Measurements from ENCODE around the gene RPS25.
"Not testable (repeated sequence)": the region's sequence is repeated elsewhere in the genome, so short reads cannot be mapped to it uniquely, and the experiment has no call there.

RPS25 gene

DNA sequence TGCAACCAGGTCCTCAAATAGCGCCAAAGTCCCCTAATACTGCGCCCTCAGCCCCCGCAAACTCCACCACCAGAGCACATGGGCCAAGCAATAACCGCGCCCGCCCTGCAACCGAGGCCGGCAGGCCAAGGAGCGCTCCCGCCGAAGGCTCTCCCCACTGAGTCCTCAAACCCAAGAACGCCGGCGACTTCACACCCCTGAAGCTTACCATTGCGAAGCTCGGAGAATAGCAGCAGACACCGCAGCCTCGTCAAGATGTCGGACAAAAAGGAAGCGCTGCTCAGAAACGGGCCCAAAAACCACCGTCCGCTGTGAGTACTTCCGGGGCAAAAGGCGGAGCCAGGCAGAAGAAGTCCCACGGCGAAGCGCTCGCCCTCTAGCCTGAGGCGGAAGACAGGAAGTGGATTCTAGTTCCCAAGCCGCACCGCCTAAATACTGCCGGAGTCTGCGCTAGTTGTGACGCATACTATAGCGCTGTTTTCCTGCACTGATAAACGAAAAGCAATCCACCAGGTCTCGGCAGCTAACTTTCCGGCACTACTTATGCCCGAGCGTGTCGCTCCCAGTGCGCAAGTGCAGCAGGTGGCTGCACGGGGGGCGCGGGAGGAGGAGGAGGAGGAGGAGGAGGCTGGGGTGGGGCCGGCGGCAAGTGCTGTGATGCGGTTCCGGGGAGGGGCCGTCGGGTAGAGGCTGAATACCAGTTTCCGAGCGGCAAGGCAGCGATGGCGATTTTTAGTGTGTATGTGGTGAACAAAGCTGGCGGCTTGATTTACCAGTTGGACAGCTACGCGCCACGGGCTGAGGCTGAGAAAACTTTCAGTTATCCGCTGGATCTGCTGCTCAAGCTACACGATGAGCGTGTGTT is at the start of gene RPS25, which contains the start of gene TRAPPC4:
TSS of gene RPS25 (minus strand) at position 270 of the 865 bp plus-strand sequence. CDS start at position 211, 59 bp downstream.
TSS of gene TRAPPC4 (plus strand) at position 693 of the 865 bp plus-strand sequence. CDS start at position 723, 30 bp downstream.
- DNase-seq = peak; percentile 92

DNA sequence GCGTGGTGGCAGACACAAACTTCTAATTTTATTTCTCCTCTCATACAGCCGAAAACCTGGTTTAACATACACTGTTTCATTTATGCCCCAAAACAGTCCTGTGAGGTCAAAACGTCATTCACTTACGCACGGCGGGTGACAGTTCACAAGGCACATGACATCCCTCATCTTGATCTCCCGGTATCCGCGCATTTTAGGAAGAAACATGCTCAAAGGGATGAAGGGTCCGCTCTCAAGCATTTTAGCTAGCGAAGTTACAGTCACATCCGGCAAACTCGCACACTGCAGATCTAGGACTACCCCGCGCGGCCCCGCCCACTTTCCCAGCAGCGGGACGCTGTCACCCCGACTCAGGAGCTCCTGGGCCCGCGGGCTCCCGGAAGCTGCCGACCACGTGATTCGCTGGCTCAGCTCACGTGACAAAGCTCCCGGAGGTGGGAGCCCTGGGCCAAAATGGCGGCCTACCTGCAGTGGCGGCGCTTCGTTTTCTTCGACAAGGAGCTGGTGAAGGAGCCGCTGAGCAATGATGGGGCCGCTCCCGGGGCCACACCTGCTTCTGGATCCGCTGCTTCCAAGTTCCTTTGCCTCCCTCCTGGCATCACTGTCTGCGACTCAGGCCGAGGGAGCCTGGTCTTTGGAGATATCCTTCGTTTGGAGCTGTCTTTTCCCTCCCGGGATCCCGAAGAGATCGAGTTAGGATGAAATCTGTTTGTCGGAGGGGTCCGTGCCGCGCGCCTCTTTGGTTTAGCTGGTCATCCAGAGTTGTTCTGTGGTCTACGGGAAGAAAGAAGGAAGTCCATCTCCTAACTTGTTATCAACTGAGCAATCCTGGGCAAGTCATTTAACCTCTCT is 49.5 kb upstream of the RPS25 start, which contains the start of gene VPS11:
TSS of gene VPS11 (plus strand) at position 448 of the 852 bp plus-strand sequence. CDS start at position 454, 6 bp downstream.
- DNase-seq = peak; percentile 87

DNA sequence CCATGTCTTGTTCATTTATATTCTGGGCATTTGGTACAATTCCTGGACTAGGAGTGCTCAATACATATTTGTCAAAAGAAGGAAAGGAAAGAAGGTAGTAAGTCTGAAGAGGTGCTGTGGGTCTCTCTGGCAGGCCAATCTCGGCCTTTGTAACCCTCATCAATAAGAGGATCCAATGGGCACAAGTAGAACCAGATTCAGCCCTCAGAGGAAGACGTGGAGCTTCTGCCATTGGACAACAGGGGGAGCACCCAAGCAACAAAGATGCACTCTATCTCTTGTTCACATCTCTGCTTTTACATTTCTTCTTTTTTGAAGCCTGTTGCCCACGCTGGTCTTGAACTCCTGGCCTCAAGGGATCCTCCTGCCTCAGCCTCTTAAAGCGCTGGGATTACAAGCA is 47.2 kb upstream of the RPS25 start:
- DNase-seq = peak; percentile 14

DNA sequence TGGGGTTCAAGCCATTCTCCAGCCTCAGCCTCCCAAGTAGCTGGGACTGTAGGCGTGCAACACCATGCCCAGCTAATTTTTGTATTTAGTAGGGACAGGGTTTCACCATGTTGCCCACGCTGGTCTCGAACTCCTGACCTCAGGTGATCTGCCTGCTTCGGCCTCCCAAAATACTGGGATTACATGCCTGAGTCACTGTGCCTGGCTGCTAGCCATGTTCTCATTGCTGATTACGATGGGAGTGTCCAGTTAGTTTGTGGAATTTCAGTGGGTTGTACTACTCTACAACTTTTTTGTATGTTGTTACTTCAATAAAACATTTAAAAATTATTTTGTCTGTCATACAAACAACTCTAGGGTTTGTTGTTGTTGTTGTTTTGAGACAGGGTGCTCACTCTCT is 44.6 kb upstream of the RPS25 start:
- DNase-seq = no peak

DNA sequence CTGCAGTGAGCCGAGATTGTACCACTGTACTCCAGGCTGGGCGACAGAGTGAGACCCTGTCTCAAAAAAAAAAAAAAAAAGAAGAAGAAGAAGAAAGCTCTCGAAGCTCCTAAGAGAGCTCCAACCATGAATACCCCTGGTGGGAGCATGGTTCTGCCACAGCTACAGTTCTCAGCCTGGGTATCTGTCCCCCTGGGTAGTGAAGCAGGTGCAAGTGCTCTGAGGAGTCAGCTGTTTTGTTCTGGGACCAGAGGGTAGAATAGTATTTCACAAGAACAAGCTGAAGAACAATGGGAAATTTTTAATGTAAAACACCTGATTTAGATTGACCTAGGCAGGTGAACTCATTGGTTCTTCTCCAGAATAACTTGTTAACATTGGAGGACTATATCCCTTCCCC is 43.1 kb upstream of the RPS25 start:
- no peak for DNase-seq

DNA sequence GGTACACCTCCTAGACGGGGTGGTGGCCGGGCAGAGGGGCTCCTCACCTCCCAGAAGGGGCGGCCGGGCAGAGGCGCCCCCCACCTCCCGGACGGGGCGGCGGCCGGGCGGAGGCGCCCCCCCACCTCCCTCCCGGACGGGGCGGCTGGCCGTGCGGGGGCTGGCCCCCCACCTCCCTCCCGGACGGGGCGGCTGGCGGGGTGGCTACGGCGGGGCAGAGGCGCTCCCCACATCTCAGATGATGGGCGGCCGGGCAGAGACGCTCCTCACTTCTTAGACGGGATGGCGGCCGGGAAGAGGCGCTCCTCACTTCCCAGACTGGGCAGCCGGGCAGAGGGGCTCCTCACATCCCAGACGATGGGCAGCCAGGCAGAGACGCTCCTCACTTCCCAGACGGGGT is 41.0 kb upstream of the RPS25 start:
- not testable (repeated sequence) for DNase-seq

DNA sequence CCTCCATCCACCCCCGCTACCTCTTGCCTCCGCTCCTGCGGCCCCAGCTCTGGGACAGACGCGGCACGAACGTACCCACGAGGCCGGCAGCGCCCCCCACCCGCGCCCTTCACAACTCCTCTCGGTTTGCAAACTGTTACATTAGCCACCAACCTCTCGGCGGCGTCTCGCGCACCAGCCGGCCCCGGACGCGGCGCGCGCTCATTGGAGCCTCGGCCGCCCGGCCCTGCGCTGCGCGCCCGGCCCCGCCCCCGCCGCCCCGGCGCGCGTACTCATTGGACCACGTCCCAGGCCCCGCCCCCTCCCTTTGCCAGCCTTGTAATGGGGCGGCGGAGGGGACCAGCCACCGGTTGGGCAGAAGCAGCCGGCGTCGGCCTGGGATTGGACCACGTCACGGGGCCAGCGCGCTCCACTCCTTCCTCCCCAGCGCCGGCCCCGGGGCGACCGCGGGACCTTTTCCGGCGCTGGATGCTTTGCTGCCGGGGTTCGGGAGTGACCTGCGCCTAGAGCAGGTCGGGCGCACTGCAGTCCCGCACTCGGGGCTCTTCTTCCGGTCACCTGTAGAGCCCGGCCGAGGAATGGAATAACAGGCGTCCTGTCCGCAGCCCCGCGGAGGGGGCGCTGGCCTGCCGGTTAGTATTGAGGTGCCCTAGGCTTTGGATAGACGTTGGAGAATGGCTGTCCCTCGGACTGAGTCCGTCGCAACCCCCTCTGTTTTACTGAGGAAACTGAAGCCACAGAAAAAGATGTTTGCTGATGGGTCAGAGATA is 39.0 kb upstream of the RPS25 start, which contains the start of gene HYOU1:
TSS of gene HYOU1 (minus strand) at position 206 of the 770 bp plus-strand sequence. CDS start 1,045 bp downstream, outside the sequence.
- peak; percentile 89 for DNase-seq

DNA sequence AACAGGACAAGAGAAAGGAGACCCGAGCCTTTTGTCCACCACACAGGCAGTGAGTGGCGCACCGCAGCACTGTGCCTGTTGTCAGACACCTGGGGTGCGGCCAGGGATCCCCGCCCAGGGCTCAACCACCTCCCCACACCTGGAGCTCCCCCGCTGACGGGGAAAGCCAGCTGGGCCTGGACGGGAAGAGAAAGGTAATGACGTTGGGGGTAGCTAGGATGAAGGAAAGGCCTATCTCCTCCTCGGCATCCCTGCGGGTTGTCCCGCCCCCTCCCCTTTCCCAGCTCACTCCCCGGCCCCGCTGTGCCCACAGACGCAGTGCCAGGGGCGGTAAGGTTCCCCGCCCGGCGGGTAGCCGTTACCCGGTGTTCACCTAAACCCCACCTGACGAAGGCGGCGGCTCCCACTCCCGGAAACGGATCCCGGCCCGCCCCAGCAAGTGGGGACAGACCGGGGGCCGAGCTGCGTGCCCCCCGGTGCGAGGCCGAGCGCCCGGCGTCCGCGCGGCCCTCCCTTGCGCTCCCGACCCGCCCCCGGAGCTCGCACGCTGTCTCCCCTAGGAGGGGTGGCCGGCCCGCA is 38.4 kb upstream of the RPS25 start:
- DNase-seq = no peak

DNA sequence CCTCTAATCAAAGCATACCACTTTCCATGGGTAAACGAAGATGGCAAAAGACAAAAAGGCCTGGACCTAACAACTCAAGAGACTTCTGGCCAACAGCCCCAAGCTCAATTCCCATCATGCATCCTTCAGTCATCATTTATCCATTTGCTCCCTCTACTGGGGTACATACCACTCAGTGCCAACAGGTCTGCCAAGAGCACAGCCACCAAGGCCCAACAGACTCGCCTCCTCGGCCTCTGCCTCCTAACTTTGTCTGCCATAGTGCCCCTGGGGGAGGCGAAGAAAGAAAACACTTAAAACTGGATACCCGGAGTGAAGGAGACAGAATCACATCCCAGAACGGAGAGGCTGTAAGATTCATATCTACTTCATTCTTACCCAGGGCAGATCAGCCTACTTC is 37.8 kb upstream of the RPS25 start:
- DNase-seq = no peak

DNA sequence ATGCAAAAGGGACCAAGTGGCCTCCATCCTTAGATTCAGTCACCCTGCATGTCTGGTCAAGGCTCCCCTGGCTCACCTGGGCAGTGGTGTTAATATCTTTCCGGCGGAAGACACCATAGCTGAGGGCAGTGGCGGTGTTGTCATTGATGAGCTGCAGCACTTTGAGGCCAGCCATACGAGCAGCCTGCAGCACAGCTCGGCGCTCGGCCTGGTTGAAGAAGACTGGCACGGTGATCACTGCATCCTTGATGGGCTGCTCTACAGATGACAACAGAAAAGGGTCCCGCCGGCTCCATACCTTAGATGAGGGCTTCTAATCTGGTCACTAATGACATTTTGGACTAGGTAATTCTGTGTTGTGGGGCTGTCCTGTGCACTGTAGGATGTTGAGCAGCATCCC is 36.3 kb upstream of the RPS25 start:
- DNase-seq = no peak

DNA sequence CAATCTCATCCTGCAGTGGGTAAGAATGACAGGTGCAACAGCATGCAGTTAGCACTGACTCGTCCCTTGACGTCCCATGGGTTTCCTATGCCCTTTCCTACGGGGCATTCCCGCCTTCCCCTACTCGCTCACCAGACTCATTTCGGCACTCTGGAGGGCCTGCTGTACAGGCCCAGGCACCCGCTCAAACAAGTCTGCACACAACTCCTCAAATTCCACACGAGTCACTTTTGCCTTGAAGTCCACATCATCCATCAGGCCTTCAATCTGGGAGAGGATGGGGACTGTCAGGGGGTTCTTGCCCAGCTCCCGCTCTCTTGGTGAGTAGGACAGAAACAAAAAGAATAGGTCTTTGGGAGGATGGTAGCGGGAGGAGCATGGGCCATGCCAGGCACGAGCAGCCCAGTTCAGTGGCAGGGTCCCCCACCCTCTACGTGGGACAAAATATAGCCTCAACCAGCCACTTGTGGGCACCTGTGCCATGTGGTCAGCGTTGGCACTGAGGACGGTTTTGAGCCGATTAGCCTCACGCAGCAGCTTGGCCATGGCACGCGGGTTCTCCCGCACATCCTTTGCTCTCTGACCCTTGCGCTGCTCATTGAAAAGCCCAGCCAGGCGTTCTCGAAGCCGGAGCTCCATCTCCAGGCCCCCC is 34.1 kb upstream of the RPS25 start:
- no peak for DNase-seq

DNA sequence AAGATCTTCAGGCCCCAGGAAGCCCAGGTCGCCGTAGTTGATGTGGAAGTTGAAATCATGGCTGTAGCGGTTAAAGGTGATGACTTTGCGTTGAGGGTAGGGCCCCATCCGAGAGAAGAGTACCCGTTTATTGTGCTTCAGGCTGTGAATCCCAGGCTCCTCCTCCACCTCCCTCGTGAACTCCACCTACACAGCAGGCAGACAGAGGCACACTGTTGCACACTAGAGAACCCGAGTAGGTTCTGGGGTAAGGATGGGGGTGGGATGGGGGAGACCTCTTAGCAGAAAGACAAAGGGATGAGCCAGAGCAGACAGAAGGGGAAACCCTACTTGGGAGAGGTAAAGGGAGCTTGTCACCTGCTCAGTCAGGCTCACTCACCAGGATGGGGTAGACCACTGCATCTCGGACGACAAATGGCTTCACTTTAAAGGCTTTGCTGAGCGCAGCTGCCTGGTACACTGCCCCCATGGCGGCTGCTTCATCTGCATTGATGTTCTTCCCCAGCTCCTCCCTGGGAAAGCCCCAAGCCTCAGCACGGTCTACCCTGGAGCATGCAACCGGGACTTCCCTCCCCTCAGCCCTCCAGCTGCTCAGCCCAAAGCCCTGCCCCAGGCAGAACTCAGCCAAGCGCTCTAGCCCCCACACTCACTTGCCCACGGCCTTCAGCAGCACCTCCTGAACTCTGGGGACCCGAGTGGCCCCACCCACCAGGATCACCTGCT is 33.5 kb upstream of the RPS25 start:
- no peak for DNase-seq

DNA sequence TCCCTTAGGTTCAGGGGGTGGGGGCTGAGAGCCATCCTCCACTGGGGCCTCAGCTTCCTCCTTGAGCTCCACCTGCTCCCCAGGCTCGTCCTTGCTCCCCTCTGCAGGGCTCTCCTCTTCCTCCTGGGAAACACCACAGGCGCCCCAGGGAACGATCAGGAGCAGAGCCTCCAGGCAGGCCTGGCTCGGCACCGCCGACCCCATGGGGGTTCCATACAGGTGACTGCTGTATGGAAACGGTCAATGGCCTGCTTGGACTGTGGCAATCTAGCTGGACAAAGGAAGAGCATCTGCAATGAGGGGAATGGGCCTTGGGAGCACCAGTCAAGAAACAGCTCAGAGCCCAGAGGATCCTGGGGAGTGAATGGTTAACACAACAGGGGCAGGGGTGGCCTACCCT is 30.9 kb upstream of the RPS25 start:
- no peak for DNase-seq

DNA sequence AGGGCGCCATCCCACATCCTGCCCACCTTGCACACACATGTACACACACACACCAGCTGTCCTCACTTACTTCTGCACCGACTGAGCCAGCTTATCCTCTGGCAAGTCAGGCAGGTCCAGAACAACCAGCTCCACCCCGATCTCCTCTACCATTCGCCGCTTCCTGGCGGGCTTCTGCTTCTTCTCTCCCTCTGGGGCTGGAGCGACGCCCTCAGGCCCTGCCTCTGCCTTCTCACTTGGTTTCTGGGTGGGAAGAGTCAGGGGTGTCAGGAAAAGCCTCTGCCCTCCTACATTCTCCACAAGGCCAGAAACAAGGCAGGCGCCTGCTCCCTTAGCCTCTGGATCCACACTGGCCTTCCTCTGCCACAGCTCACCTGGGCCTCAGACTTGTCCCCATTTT is 30.5 kb upstream of the RPS25 start:
- no peak for DNase-seq

DNA sequence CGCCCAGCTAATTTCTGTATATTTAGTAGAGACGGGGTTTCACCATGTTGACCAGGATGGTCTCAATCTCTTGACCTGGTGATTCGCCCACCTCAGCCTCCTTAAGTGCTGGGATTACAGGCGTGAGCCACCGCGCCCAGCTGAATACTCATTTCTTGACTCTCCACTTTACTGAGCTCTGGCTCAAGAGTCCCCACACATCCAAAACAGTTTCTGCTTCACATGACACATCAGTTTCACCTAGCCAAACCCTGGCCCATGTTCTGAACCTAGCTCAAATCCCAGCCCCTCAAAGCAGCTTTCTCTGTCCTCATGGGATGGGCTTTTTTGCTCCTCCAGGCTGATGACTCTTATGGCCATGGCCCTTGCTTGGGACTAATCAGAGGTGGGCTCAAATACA is 29.1 kb upstream of the RPS25 start:
- DNase-seq = no peak

DNA sequence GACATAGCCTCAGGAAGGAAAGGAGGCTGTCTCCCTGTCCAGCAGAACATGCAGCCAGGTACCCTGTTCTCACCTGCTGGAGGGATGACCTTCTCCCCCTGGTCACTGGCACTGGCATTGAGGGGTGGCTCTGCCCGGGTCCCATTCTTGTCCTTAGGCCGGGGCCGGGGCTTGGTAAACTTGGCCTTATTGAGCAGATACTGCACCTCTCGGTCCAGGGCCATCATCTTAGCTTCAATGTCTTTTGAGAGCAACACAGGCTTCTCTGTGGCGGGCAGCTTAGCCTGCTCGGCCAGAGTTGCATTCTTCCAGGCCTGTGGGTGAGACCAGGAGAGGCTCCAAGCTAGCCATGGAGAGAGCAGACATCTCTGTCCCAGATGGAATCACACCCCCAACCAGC is 28.3 kb upstream of the RPS25 start:
- DNase-seq = no peak

DNA sequence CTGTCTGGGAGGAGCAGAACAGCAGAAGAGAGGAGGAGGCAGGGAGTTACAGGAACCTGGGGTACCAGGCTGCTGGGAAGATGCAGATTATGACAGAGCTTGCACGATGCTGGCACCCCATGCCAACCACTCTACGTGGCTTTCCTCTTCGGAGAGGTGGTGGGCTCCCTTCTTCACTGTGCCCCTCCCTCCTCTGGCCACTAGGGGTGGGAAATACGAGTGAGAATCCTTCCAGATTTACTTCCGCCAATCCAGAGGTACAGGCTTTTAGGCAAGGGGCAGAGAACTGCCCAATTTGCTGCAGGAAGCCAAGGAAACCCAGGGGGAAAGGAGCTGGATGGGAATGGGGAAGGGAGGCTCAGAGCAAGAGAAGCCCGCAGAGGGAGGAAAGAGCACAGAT is 26.6 kb upstream of the RPS25 start:
- no peak for DNase-seq

DNA sequence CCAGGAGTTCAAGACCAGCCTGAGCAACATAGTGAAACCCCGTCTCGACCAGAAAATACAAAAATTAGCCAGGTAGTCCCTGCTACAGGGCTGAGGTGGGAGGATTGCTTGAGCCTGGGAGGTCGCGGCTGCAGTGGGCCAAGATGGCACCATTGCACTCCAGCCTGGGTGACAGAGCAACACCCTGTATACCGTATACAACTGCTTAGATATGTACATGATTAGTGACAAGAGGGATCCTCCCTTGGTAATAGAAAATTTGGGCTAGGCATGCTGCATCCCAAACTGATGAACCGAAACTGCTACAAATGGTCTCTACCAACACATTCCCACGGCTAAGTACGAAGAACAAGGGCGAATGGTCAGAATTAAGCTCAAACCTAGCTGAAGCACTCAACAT is 24.8 kb upstream of the RPS25 start:
- DNase-seq = no peak

DNA sequence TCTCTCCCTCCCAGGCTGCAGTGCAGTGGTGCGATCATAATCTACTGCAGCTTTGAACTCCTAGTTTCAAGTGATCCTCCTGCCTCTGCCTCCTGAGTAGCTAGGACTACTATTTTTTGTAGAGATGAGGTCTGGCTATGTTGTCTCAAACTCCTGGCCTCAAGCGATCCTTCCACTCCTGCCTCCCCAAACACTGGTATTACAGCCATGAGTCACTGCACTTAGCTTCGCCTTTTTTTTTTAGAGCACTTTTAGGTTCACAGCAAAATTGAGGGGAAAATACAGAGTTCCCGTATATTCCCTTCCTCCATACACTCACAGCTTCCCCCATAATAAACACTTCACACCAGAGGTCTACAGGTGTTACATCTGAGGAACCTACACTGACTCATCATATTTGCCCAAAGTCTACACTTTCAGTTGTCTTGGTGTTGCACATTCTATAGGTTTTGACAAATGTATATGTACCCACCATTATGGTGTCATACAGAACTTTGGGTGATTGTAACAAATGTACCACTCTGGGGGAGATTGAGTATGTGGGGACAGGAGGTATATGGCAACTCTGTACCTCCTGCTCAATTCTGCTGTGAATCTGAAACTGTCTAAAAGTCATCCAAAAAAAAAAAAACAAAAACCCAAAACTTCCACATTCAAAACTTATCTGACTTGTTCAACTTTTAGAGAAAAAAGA is 23.8 kb upstream of the RPS25 start:
- no peak for DNase-seq

DNA sequence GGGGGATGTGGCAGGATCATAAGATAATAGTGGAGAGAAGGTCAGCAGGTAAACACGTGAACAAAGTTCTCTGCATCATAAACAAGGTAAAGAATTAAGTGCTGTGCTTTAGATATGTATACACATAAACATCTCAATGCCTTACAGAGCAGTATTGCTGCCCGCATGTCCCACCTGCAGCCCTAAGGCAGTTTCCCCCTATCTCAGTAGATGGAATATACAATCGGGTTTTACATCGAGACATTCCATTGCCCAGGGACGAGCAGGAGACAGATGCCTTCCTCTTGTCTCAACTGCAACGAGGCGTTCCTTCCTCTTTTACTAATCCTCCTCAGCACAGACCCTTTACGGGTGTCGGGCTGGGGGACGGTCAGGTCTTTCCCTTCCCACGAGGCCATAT is 21.3 kb upstream of the RPS25 start:
- DNase-seq = not testable (repeated sequence)

DNA sequence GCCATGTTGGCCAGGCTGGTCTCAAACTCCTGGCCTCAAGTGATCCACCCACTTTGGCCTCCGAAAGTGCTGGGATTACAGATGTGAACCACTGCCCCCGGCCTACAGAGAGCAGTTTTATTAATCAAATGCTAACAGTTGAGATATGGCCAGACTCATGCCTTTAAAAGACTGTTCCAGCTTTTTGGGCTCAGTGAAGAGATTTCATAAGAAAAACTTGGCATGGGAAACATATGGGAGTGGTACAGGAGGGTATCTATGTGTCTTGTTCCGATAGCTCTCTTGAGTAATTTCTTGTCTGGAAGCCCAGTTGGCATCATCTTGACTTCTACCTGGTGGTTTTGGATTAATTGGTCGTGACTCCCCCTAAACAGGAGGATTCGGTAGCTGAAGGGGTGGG is 20.7 kb upstream of the RPS25 start:
- DNase-seq = no peak
